Esophagus (tissue), 2 donors: Measurements from ENCODE around the gene MYO1A. TPM values are rescaled to one million over a fixed set of nuclear protein-coding genes. Genes with fewer than 3 reads are reported as not detected.
"Not testable (repeated sequence)": the region's sequence is repeated elsewhere in the genome, so short reads cannot be mapped to it uniquely, and the experiment has no call there.

Source experiments
- H3K27ac ChIP-seq, 2 donors: one replicate each; pipeline ENCODE4 v1.5.1; 2013; ENCODE audit warnings: low read depth in 2 of 2, mild to moderate bottlenecking in 2 of 2, inconsistent platforms in 1 of 2, low read length in 1 of 2, moderate library complexity in 1 of 2
- H3K27me3 ChIP-seq, 2 donors: one replicate each; pipeline ENCODE4 v1.6.1; 2013; ENCODE audit warnings: low read length in 2 of 2, control low read depth in 1 of 2, mild to moderate bottlenecking in 1 of 2; ENCODE audit not compliant: insufficient read depth in 2 of 2, control insufficient read depth in 1 of 2
- H3K36me3 ChIP-seq, 2 donors: one replicate each; pipeline ENCODE4 v1.6.1; 2013; ENCODE audit warnings: low read length in 1 of 2; ENCODE audit not compliant: control insufficient read depth in 2 of 2, insufficient read depth in 2 of 2
- H3K4me1 ChIP-seq, 2 donors: one replicate each; pipeline ENCODE4 v1.6.1; 2013; ENCODE audit warnings: low read length in 1 of 2; ENCODE audit not compliant: control insufficient read depth in 2 of 2, insufficient read depth in 2 of 2
- H3K4me3 ChIP-seq, 2 donors: one replicate each; pipeline ENCODE4 v1.5.1; 2013; ENCODE audit warnings: low read length in 2 of 2, mild to moderate bottlenecking in 2 of 2, low read depth in 1 of 2, moderate library complexity in 1 of 2
- H3K9me3 ChIP-seq, 2 donors: one replicate each; pipeline ENCODE4 v1.6.1; 2013; ENCODE audit warnings: mild to moderate bottlenecking in 2 of 2, low read depth in 1 of 2, low read length in 1 of 2, moderate library complexity in 1 of 2; ENCODE audit not compliant: control insufficient read depth in 2 of 2, insufficient read depth in 1 of 2
- WGBS, 2 donors: extraction: QIAGEN DNeasy Blood & Tissue Kit; methylation state at CpG; one replicate each; pipeline ENCODE4 v1.1.7; 2013; 5-methylcytosine and 5-hydroxymethylcytosine counted together
- polyA plus RNA-seq, 2 donors: library from polyadenylated mRNA; stranded (reverse); fragments of 200-250 nt; gene quantifications; one replicate each; pipeline ENCODE4 v1.2.3, GENCODE V29; 2013
- donor health status: healthy with polysubstance abuse.
- donor health status: Bipolar disorder and iron deficiency.

The MYO1A gene
- polyA plus RNA-seq, 2 donors, result 0.12 to 0.31 TPM

DNA sequence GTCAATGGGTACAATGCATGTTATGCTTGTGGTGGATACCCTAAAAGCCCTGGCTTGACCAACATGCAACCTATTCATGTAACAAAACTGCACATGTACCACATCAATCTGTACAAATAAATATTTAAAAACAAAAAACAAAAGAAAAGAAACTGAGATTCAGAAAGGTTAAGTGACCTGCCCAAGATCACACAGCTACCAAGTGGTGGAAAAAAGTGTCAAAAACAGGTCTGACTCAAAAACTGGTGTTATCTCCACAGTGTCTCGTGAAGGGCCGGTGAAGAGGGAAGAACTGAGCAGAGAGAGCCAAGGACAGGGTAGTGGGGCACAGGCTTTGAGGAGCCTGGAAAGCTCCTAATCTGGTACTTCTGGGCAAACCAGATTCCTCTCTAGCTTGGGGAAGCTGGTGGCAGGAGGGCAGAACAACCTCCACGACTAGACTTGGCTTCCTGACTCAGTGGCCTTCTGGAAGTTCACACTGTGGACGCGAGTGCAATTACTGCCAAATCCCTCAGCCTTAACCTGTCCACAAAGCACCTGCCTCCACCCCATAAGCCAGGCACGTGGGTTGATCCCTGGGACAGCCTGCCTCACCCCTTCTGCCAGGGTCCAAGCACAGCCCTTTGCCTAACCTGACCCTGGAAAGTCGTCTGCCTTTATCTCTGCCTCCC lies 59.1 kb downstream of the MYO1A start:
- Histone ChIP-seq H3K9me3 (no peaks in the 10 kb centered on the region), H3K36me3 (peaks cover 2 to 4% of the 10 kb centered on the region in 2 donors), H3K4me3 (no peak overlapping the region), H3K27ac (peak overlapping the region; percentile 11 to 56), H3K27me3 (no peaks in the 10 kb centered on the region), H3K4me1 (peaks cover 0 to 12% of the 10 kb centered on the region in 2 donors)
- 42 to 56% methylated on average over 7 of the region's 7 CpGs for WGBS, 2 donors

GRCh38 chr12:56989861-56990610 lies 59.9 kb downstream of the MYO1A start:
- H3K4me3 ChIP-seq, result no peak overlapping the region
- H3K27ac ChIP-seq, result no peak overlapping the region
- H3K9me3 ChIP-seq, result no peaks in the 10 kb centered on the region
- H3K27me3 ChIP-seq, result no peaks in the 10 kb centered on the region
- H3K36me3 ChIP-seq, result peaks cover 0 to 2% of the 10 kb centered on the region in 2 donors
- peaks cover 0 to 12% of the 10 kb centered on the region in 2 donors for H3K4me1 ChIP-seq
- WGBS, 2 donors, result 78% methylated on average over 7 of the region's 7 CpGs

DNA sequence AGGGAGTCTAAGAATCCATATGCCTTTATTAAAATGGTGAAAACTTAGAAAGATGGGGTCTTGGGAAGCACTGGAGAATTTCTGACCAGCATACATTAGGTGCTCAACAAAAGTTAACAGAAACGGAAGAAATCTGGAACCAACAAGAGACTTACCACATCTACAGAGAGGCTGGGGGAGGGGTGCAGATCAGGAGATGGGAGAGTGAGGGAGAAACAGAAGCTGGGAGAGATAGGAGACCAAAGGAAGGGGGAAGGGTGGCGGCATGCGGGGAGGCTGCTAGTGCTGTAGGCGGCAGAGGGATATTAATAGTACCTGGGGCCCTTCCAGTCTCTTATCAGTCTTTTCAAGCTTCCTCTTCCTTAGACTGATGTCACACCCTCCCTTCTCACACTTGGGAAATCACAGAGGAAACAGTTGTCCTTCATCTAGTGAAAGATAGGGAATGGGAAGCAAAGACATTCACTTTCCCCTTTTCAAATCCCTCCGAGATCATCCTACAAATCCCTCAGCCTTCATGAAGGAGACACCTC lies 61.7 kb downstream of the MYO1A start:
- Histone ChIP-seq H3K9me3 (no peaks in the 10 kb centered on the region), H3K4me1 (peaks cover 0 to 12% of the 10 kb centered on the region in 2 donors), H3K27ac (no peak overlapping the region), H3K27me3 (no peaks in the 10 kb centered on the region), H3K36me3 (peaks cover 0 to 2% of the 10 kb centered on the region in 2 donors), H3K4me3 (no peak overlapping the region)
- WGBS, 2 donors, result 57 to 70% methylated on average over 5 of the region's 5 CpGs

DNA sequence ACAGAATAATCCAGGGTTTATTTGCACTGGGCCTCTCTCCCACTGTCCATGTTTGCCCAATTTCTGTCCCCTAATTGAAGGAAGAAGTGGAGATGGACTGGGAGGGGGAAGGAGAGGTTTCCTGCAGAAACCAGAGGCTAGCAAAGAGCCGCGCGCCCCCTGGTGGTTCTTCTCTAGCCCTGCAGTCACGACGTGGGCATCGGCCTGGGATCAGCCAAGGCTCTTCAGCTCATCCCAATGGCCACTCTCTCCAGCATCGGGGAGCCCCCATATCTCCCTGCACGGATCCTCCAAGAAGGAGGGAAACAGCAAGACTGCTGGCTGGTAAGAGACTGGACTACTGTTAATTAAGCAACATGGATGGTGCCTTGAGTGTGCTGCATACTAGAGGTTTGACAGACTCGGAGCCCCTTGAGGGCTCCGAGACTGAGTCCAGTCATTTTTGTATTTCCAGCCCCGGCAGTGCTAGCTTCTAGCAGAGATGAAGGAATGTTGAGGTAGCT lies 62.3 kb downstream of the MYO1A start:
- H3K27ac ChIP-seq, result no peak overlapping the region

DNA sequence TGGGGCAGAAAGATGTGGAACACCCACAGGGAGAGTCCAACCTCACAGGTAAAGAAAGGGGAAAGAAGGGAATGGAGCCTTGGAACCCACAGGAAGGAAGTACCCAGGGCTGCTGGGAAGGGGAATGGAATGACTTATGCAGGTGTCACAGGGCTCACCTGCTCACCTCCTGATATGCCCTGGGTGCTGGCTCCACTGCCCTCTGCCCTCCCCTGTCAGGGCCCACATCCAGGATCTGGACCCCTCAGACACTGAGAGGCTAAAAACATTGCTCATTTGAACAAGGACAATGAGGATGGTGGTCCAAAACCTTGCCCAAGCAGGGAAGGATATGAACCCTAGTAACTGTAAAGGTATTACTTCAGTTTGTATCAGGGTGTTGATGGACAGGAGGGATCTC lies 62.9 kb downstream of the MYO1A start:
- peaks cover 0 to 2% of the 10 kb centered on the region in 2 donors for H3K36me3 ChIP-seq
- H3K4me1 ChIP-seq, result peaks cover 0 to 12% of the 10 kb centered on the region in 2 donors
- H3K27me3 ChIP-seq, result no peaks in the 10 kb centered on the region
- H3K27ac ChIP-seq, result no peak overlapping the region
- H3K4me3 ChIP-seq, result no peak overlapping the region
- H3K9me3 ChIP-seq, result no peaks in the 10 kb centered on the region

More for the DNA sequence above, 62.3 kb downstream of the MYO1A start:
- Histone ChIP-seq H3K9me3 (no peaks in the 10 kb centered on the region), H3K27me3 (no peaks in the 10 kb centered on the region), H3K36me3 (peaks cover 0 to 2% of the 10 kb centered on the region in 2 donors), H3K4me3 (no peak overlapping the region), H3K4me1 (peaks cover 0 to 12% of the 10 kb centered on the region in 2 donors)
- WGBS, 2 donors, result 23 to 26% methylated on average over 11 of the region's 11 CpGs

DNA sequence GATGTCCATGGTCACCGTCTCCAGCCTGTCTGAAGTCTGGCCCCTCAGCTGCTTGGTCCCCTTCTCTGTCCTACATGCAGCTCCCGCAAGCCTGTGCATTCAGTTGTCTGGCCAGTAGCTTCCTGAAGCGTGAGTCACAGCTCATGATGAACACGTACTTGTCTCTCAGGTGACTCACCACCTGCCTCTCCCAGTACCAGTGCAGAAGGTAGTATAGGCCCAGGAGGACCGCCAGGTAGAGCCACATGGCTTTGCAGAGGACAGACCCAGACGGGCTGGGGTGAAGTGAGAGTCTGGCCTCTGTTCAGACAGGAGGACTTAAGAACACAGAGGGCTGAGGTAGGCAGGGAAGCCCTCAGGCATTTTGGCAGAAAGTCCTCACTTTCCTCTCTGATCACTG lies 64.2 kb downstream of the MYO1A start:
- WGBS, 2 donors, result 39 to 40% methylated on average over 5 of the region's 6 CpGs
- not testable (repeated sequence) for H3K4me3 ChIP-seq, H3K36me3 ChIP-seq, H3K9me3 ChIP-seq, H3K4me1 ChIP-seq, H3K27me3 ChIP-seq
- H3K27ac ChIP-seq, result peak overlapping the region; percentile 68 to 74

DNA sequence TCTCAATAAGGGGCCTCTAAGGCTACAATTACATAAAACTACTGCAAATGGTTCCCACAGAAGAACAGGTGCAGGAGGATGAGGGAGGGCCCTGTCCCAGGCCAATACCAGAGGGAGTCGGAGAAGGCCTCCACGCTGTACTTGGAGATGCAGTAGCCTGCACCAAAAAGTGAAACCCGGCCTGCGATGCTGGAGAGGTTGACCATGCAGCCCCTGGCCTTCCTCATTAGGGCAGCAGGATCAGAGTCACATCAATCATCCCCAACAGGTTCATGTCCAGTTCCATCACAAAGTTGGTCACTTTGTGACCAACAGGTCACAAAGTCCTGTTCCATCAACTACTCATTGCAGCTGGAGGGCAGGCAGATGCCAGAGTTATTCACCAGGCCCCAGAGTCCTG lies 66.5 kb downstream of the MYO1A start:
- Histone ChIP-seq H3K9me3 (no peaks in the 10 kb centered on the region), H3K27me3 (no peaks in the 10 kb centered on the region), H3K27ac (no peak overlapping the region), H3K36me3 (no peaks in the 10 kb centered on the region), H3K4me1 (peaks cover 0 to 13% of the 10 kb centered on the region in 2 donors), H3K4me3 (no peak overlapping the region)
- 73 to 85% methylated on average over 4 of the region's 4 CpGs for WGBS, 2 donors

DNA sequence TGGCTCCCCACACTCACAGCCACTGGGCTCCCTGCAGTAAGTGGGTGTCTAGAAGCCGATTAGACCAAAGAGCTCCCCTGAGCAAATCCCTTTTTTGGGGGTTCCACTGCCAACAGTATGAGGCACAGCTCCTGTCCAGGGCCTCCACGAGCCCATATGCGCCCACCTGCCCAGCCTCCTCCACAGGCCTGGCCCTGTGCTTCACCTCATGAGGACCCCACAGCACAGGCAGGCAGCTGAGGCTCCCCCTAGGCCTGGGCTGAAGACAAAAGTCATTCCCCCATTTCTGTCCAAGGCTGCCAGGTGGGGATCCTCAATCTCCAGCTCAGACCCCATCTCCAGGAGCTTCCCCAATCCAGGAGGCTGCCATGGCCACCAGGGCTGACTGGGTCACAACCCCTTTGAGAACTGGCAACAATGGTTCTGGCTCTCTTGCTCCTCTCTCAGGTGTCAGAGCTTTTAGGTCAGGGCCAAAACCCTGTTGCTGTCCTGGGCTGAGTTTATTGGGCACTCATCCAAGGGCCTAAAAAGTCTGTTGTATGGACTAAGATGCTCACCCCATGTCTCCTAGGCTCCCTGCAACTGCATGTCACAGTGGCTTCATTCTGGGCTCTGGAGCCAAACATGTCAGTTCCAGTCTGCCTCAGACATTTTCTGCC lies 67.2 kb downstream of the MYO1A start:
- not testable (repeated sequence) for H3K27me3 ChIP-seq, H3K9me3 ChIP-seq, H3K27ac ChIP-seq, H3K36me3 ChIP-seq, H3K4me3 ChIP-seq
- H3K4me1 ChIP-seq, result peaks cover 0 to 13% of the 10 kb centered on the region in 2 donors
- WGBS, 2 donors, result 89 to 91% methylated on average over 2 to 3 of the region's 3 CpGs

DNA sequence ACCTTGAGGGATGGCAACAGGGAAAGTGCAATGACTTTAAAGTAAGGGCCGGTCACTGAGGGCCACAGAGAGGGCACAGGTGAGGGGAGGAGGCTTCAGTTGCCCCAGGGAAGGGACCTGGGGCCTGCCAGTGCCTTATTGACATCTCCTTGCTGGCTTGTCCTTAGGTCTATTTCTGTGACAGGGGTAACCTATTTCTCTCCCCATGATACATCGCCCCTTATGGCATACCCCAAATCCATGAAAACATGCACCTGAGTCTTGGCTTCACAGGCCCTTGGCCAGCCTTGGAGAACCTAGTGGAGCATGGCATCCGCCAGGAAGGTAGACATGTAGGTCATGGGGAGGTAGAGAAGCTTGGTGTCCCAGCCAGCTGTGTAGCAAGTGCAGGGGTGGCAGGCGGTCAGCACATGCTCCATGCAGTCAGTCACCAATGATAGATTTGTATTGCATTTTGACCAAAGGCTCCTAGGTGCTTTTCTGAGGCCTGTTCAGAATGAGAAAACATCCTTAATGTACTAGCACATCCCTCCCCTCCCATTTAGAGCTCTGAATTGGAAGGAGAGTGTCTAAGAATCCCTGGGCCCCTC lies 68.9 kb downstream of the MYO1A start:
- Histone ChIP-seq H3K27ac (peak overlapping the region in 1 of 2 donors; percentile 61), H3K36me3 (no peaks in the 10 kb centered on the region), H3K4me1 (peaks cover 0 to 7% of the 10 kb centered on the region in 2 donors), H3K4me3 (no peak overlapping the region), H3K9me3 (no peaks in the 10 kb centered on the region), H3K27me3 (no peaks in the 10 kb centered on the region)
- 95 to 98% methylated on average over 4 of the region's 4 CpGs for WGBS, 2 donors
